GM19324 (cell line): ENCODE measurements around the gene IL21.
A peak's percentile ranks its signal among the peaks of the same experiment; 100 is the strongest.
"Not testable (repeated sequence)": the region's sequence is repeated elsewhere in the genome, so short reads cannot be mapped to it uniquely, and the experiment has no call there.

Experiments
- ATAC-seq: cut with Tn5 transposase; IDR thresholded peaks from one replicate; pipeline ENCODE4 v1.9.1; 2021; ENCODE audit warnings: mild to moderate bottlenecking, moderate library complexity; ENCODE audit not compliant: unreplicated experiment, low FRiP score

IL21 gene

GRCh38 chr4:122621016-122621507, at the start of gene IL21:
Gene IL21 (minus strand): TSS chr4:122621066. CDS start chr4:122621011, 55 bp downstream.
- ATAC-seq = no peak

GRCh38 chr4:122669911-122670738, 49.3 kb upstream of the IL21 start:
- no peak for ATAC-seq

- ATAC-seq = no peak
These were observed 47.4 kb upstream of the IL21 start for GRCh38 chr4:122668241-122668640.

GRCh38 chr4:122666527-122667245, 45.8 kb upstream of the IL21 start:
- ATAC-seq = no peak

GRCh38 chr4:122665161-122665929, 44.5 kb upstream of the IL21 start:
- no peak for ATAC-seq

- no peak for ATAC-seq
These were observed 43.1 kb upstream of the IL21 start for GRCh38 chr4:122663814-122664610.

- no peak for ATAC-seq
These were observed 42.4 kb upstream of the IL21 start for GRCh38 chr4:122663291-122663690.

- ATAC-seq = no peak
These were observed 41.8 kb upstream of the IL21 start for GRCh38 chr4:122662701-122663100.

- ATAC-seq = no peak
These were observed 40.6 kb upstream of the IL21 start for GRCh38 chr4:122661176-122662160.

GRCh38 chr4:122658818-122659295, 38.0 kb upstream of the IL21 start:
- ATAC-seq = peak; percentile 75

GRCh38 chr4:122658377-122658776, 37.5 kb upstream of the IL21 start:
- ATAC-seq = no peak

GRCh38 chr4:122657553-122657952, 36.7 kb upstream of the IL21 start:
- no peak for ATAC-seq

GRCh38 chr4:122656583-122656982, 35.7 kb upstream of the IL21 start:
- not testable (repeated sequence) for ATAC-seq

- no peak for ATAC-seq
These were observed 31.5 kb upstream of the IL21 start for GRCh38 chr4:122652379-122652778.

GRCh38 chr4:122650148-122650547, 29.3 kb upstream of the IL21 start:
- no peak for ATAC-seq

GRCh38 chr4:122647656-122648055, 26.8 kb upstream of the IL21 start:
- no peak for ATAC-seq

- no peak for ATAC-seq
These were observed 22.4 kb upstream of the IL21 start for GRCh38 chr4:122643257-122643656.

- ATAC-seq = no peak
These were observed 18.3 kb upstream of the IL21 start for GRCh38 chr4:122639181-122639580.

GRCh38 chr4:122636697-122637096, 15.8 kb upstream of the IL21 start:
- peak; percentile 46 for ATAC-seq
